Adrenal gland (tissue), 5 donors: Measurements from ENCODE around the gene MIPOL1.

ENCODE experiments used
- CTCF ChIP-seq, 6 experiments: fragments of 450-650 bp in 4 of 6; fragments of 200-600 bp in 2 of 6; sonication (generic) in 1 of 6; IDR thresholded peaks; 1 replicate in 5 of 6; 2 replicates in 1 of 6; pipeline versions ENCODE4 v1.5.1 to v1.8.0; 2016 to 2021; ENCODE audit warnings: antibody characterized with exemption in 6 of 6, mild to moderate bottlenecking in 2 of 6, moderate library complexity in 1 of 6
- POLR2A ChIP-seq, 2 donors: fragments of 450-650 bp; IDR thresholded peaks; one replicate each; pipeline ENCODE4 v1.6.1; 2017; ENCODE audit warnings: antibody characterized with exemption in 2 of 2, mild to moderate bottlenecking in 2 of 2, moderate library complexity in 1 of 2
- donor health status: DM: no; HTN: no; CAD: no.

GRCh38 chr14:37491076-37491475, 293.3 kb downstream of the MIPOL1 start:
- no peak for TF ChIP-seq CTCF (IDR thresholded peaks at IDR 0.05)
- no peak for TF ChIP-seq POLR2A (IDR thresholded peaks at IDR 0.05)
